Ovary (tissue), 9 donors: ENCODE results near the gene MAP1LC3B2. TPM values are rescaled to one million over a fixed set of nuclear protein-coding genes. Genes with fewer than 3 reads are reported as not detected.
"Not testable (repeated sequence)": the region's sequence is repeated elsewhere in the genome, so short reads cannot be mapped to it uniquely, and the experiment has no call there.

Source experiments
- DNase-seq, 5 donors: peaks; one replicate each; pipeline ENCODE4 v3.0.0-alpha.2; 2019 to 2020
- H3K27ac ChIP-seq, 2 donors: fragments of 200-600 bp; one replicate each; pipeline versions ENCODE4 v1.5.1 to v1.8.0; 2019 to 2022
- H3K27me3 ChIP-seq: fragments of 200-600 bp; one replicate; pipeline ENCODE4 v1.8.0; 2022
- H3K36me3 ChIP-seq: fragments of 200-600 bp; sonication (generic); one replicate; pipeline ENCODE4 v1.5.1; 2019
- H3K4me1 ChIP-seq: one replicate; pipeline ENCODE4 v1.8.1; 2013; ENCODE audit warnings: mild to moderate bottlenecking, moderate library complexity; ENCODE audit not compliant: insufficient read depth
- H3K4me3 ChIP-seq: fragments of 200-600 bp; sonication (generic); one replicate; pipeline ENCODE4 v1.5.1; 2017
- H3K9me3 ChIP-seq, 2 donors: fragments of 200-600 bp in 1 of 2; sonication (generic) in 1 of 2; one replicate each; pipeline versions ENCODE4 v1.5.1 to v1.8.1; 2013 to 2019; ENCODE audit warnings: mild to moderate bottlenecking in 1 of 2, moderate library complexity in 1 of 2
- CTCF ChIP-seq, 3 donors: fragments of 450-650 bp in 2 of 3; fragments of 200-600 bp in 1 of 3; IDR thresholded peaks; one replicate each; pipeline versions ENCODE4 v1.5.1 to v1.8.0; 2016 to 2022; ENCODE audit warnings: antibody characterized with exemption in 3 of 3, mild to moderate bottlenecking in 1 of 3
- EP300 ChIP-seq: sonication (generic); formaldehyde crosslinking; IDR thresholded peaks from one replicate; pipeline ENCODE4 v1.6.1; 2017; ENCODE audit warnings: antibody characterized with exemption
- POLR2A ChIP-seq: fragments of 450-650 bp; IDR thresholded peaks from one replicate; pipeline ENCODE4 v1.6.1; 2017; ENCODE audit warnings: antibody characterized with exemption, mild to moderate bottlenecking, moderate library complexity
- WGBS, 3 donors: extraction: QIAGEN DNeasy Blood & Tissue Kit in 1 of 3; methylation state at CpG; one replicate each; pipeline versions ENCODE4 v1.1.5 to v1.1.7; 2013 to 2017; 5-methylcytosine and 5-hydroxymethylcytosine counted together
- intact Hi-C, 4 donors: fragments of 100-400 bp; cut with DNase I; formaldehyde crosslinking; loops; one replicate each; pipeline versions ENCODE4 v1.11.0 to v1.15.1; 2022 to 2023
- polyA plus RNA-seq, 2 donors: library from polyadenylated mRNA; stranded (reverse); fragments of 200-250 nt in 1 of 2; fragments of 350-450 nt in 1 of 2; fragmentation: Illumina TruSeq in 1 of 2; extraction: RNeasy Lipid Tissue Mini Kit (QIAGEN cat#74804) in 1 of 2; gene quantifications; one replicate each; pipeline ENCODE4 v1.2.3, GENCODE V29; 2013 to 2014
- total RNA-seq, 7 donors: library from RNA; depleted of rRNA in 2 of 7; stranded (reverse); fragments of >200 nt in 2 of 7; fragmentation: NEBNext Ultra II Directional in 3 of 7; extraction: Animal tissue kit (Norgen Biotek cat#: 25700) in 3 of 7; gene quantifications; one replicate each; pipeline versions ENCODE4 v1.1.0 to v1.2.4, GENCODE V29; 2016 to 2023
- donor health status: DM: no; HTN: no; CAD: no; lungs with moderate emphysema.
- donor health status: DM: no; HTN: no; CAD: no.
- donor health status: Bipolar disorder and iron deficiency.
- donor health status: DM: yes; HTN: yes; CAD: no.
- donor health status: DM: no; HTN: no; CAD: no.
- donor health status: DM: yes; HTN: yes; CAD: no.

Gene MAP1LC3B2
- total and polyA plus RNA-seq, 9 donors: 0.80 to 9.9 (median 3.1) TPM

- DNase-seq: no peak
- Histone ChIP-seq H3K36me3 (no peaks in the 10 kb centered on the region), H3K4me3 (no peak overlapping the region), H3K27me3 (no peaks in the 10 kb centered on the region), H3K9me3 (no peaks in the 10 kb centered on the region), H3K27ac (no peak overlapping the region), H3K4me1 (peaks cover 4% of the 10 kb centered on the region)
- intact Hi-C loops: no loop called here
- no peak for TF ChIP-seq CTCF (IDR thresholded peaks at IDR 0.05)
- no peak for TF ChIP-seq EP300
- no peak for TF ChIP-seq POLR2A
Observed at GRCh38 chr12:116564080-116564479, 4.9 kb downstream of the MAP1LC3B2 start.

GRCh38 chr12:116565221-116565620 is 6.0 kb downstream of the MAP1LC3B2 start:
- H3K27me3 ChIP-seq, DNase-seq, intact Hi-C loops, H3K9me3 ChIP-seq, H3K27ac ChIP-seq, H3K4me1 ChIP-seq, H3K4me3 ChIP-seq, H3K36me3 ChIP-seq: not testable (repeated sequence)
- 83 to 88% (median 88%) methylated on average over 7 of the region's 7 CpGs for WGBS, 3 donors

- no peaks in the 10 kb centered on the region for H3K4me1 ChIP-seq
- DNase-seq: no peak
- no peaks in the 10 kb centered on the region for H3K9me3 ChIP-seq
- H3K27ac ChIP-seq: no peak overlapping the region
- H3K36me3 ChIP-seq: no peaks in the 10 kb centered on the region
- H3K4me3 ChIP-seq: no peak overlapping the region
- no peaks in the 10 kb centered on the region for H3K27me3 ChIP-seq
- TF ChIP-seq CTCF (IDR thresholded peaks at IDR 0.05) (no peak), EP300 (no peak), POLR2A (no peak)
- intact Hi-C loops: no loop called here
- WGBS, 3 donors: 60 to 65% (median 63%) methylated on average over 2 of the region's 2 CpGs
Observed at GRCh38 chr12:116565963-116566362, 6.8 kb downstream of the MAP1LC3B2 start.

GRCh38 chr12:116568203-116568602 is 9.0 kb downstream of the MAP1LC3B2 start:
- DNase-seq: no peak
- H3K36me3 ChIP-seq: no peaks in the 10 kb centered on the region
- no peak overlapping the region for H3K4me3 ChIP-seq
- no peaks in the 10 kb centered on the region for H3K9me3 ChIP-seq
- H3K27ac ChIP-seq: no peak overlapping the region
- no peaks in the 10 kb centered on the region for H3K27me3 ChIP-seq
- intact Hi-C loops: no loop called here
- TF ChIP-seq POLR2A: no peak
- TF ChIP-seq CTCF (IDR thresholded peaks at IDR 0.05): no peak
- no peak for TF ChIP-seq EP300
- WGBS, 3 donors: 81 to 93% (median 83%) methylated on average over 2 of the region's 2 CpGs
- no peaks in the 10 kb centered on the region for H3K4me1 ChIP-seq

GRCh38 chr12:116571089-116571488 is 11.9 kb downstream of the MAP1LC3B2 start:
- H3K27me3 ChIP-seq: no peaks in the 10 kb centered on the region
- no peaks in the 10 kb centered on the region for H3K4me1 ChIP-seq
- WGBS, 3 donors: 82 to 87% (median 85%) methylated on average over 2 of the region's 2 CpGs
- H3K4me3 ChIP-seq: no peak overlapping the region
- no peaks in the 10 kb centered on the region for H3K9me3 ChIP-seq
- no peak overlapping the region for H3K27ac ChIP-seq
- H3K36me3 ChIP-seq: no peaks in the 10 kb centered on the region
- TF ChIP-seq CTCF (IDR thresholded peaks at IDR 0.05) (no peak), EP300 (no peak), POLR2A (no peak)
- DNase-seq: no peak
- intact Hi-C loops: no loop called here
